ENCODE results near the gene SERPINE3.

SERPINE3 gene

DNA sequence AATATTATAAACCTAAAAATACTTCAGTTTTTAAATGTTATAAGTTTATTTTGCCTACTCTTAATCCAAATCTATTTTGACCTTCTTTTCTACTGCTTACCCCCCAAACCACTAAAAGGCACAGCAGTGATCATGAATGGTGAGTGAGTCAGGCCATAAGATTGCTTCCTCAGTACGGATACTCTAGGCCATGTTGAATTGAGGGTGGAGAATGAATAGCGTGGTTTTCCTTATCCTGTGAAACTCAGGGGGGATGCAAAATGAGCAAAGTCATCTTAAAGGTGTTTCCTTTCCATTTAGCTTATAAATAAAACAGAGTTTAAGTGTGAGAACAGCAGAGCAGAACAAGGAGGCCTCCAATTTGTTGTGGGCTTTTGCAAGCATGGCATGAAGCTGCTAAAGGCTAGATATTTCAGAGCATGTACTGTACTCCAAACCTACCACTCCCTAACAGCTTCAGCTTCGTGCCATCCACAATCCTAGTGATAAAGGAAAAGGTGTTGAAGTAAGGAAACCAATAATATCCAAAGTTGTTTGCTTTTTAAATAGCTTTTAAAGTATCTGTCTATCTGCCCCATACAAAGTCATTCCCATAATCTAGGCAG, 25.0 kb downstream of the SERPINE3 start:
- no peak for DNase-seq

DNA sequence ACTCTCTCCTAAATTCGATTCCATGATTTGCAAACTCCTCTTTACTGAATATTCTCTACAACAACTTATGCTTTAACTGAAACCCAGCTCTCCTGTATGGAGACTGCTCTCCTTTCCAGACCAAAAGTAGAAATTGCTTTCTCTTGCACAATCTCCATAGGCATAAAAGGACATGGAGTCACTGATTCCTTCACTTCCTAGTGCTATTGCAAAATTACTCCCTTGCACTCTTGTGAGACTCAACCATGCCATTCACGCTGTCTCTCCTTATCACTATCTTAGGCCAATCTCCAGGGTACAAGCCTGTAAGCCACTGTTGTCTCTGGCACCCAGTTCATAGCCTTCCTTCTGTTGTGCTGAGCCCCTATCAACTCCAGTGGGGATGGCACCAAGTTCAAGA, 30.6 kb downstream of the SERPINE3 start:
- DNase-seq = no peak

DNA sequence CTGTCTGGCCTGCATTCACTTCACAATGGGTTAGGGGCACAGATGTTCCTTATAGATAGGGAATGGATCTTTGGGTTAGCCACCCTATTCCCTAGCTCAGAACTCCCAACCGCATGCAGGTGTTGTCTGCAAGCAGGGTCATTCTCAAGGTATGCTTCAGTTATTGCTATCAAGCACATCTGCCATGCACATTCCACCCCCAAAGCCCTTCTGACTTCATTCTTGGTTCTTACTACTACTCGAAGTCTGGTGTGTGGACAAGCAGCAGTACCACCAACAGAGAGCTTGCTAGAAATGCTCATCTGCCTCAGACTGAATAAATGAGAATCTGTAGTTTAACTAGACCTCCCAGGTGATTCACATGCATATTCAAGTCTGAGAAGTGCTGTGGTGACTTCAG, 31.3 kb downstream of the SERPINE3 start:
- no peak for DNase-seq

GRCh38 chr13:51371768-51372399, 32.4 kb downstream of the SERPINE3 start:
- no peak for DNase-seq

- DNase-seq = no peak
Measured at GRCh38 chr13:51373451-51373850, 34.0 kb downstream of the SERPINE3 start.

DNA sequence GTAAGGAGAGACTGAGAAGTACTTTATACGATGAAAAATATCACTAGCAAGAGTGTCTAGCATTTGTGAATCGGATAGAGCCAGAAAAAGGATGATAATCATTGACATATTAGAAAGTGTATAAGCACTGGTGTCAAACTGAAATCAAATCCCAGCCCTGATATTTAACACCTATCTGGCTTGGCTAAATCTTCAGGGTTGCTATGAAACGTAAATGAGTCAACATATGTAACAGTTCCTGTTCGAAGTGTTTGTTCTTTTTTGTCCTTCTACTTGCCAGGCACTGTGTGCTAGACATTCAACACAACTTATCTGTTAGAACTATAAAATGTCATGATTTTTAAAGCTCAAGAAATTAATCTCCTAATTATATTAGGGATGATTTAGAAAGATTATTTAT, 40.8 kb downstream of the SERPINE3 start:
- no peak for DNase-seq

DNA sequence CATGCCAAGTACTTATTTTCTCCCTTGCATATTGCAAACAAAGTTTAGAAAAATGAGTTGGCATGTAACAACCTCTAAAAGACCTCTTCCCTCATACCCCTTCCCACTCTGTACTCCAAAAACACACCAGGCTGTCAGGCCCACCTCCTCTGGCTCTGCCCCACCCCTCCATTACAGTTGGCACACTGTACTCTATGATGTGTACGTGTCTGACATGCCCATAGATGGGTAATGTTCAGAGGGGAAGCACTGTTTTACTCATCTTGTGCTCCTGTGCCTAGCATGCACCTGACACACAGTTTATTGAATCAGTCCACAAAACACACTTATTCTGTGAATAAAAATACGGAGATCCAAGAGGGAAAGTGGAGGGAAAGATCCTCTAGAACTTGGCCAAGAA, 45.6 kb downstream of the SERPINE3 start:
- no peak for DNase-seq

GRCh38 chr13:51394724-51395123, 55.2 kb downstream of the SERPINE3 start:
- no peak for DNase-seq

DNA sequence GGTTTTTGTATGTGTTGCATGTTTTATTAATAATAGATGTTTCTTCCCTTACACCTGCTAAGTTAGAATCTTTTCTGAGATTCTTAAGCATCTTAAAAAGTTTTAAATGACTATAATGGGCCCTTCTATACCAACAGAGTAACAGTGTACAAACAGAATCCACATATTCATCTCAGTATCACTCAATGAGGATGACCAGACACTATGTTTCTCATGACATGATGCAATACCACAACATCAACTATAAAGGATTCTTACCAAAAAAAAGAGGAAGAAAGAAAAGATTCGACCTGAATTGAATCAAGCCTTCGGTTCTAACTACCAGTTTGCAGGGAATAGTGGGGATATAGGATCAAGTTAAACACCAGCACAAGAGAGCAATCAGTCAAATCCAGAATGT, 56.9 kb downstream of the SERPINE3 start:
- no peak for DNase-seq

DNA sequence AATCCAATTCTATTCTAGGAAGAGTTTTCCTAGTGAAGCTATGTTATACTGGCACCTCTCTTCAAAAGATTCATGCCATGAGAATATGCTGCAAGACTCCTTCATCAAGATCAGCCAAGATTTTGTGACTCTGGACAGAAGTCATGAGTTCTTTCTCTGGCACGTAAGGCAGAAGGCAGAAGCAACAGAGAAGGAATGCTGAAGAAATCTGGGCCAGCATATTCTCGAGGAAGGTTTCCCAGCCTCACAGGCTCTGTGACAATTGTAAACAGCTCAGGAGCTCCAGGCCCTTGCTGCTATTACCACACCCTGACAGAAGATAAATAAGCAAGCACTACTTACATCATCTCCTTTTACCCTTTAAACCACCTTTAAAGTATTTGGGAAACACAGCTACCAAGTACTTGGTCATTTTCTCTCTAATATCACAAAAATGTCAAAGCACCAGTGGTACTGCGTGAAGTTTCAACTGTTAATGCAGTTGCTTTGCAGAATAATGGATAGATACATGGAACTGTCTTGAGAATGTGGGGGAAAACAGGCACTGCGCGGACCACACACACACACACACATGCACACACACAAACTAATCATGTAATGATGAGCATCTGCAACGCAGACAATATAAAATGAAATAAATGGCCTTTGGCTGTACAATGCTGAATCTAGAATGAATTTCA, 57.9 kb downstream of the SERPINE3 start:
- DNase-seq = no peak

- DNase-seq = no peak
Measured at GRCh38 chr13:51405176-51405575, 65.7 kb downstream of the SERPINE3 start.

DNA sequence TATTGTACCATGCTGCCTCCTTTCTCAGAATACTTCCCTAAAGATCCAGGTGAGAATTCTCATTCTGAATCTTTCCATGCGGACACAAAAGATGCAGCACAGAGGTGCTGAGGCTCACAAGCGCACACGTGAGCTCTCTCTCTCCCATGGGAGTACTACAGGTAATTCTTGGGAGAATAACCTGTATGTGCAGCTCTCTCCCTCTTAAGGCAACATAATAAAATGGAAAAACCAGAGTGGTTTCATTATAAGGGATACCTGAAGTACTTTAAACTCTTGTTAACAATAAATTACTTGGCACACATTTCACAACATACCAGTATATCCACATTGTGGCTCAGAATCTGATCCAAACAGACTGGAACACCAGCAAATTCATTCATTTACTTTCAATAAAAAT, 72.9 kb downstream of the SERPINE3 start:
- no peak for DNase-seq

All from activated CD4-positive, alpha-beta T cell treated with anti-CD3 and anti-CD28 coated beads, Interleukin-2, amount 50 U/mL, for 1 hour (primary cell).